EH (cell line): ENCODE results near the gene RAB12.
A peak's percentile ranks its signal among the peaks of the same experiment; 100 is the strongest.
"Not testable (repeated sequence)": the region's sequence is repeated elsewhere in the genome, so short reads cannot be mapped to it uniquely, and the experiment has no call there.

ENCODE experiments used
- DNase-seq: peaks from one replicate; pipeline ENCODE4 v3.0.0-alpha.2; 2015; ENCODE audit warnings: low read depth

RAB12 gene

GRCh38 chr18:8611916-8612576 lies 2.8 kb downstream of the RAB12 start:
- DNase-seq = no peak

- no peak for DNase-seq
Observed at GRCh38 chr18:8614875-8615274, 5.6 kb downstream of the RAB12 start.

- DNase-seq = peak; percentile 96
Observed at GRCh38 chr18:8615397-8616027, 6.3 kb downstream of the RAB12 start.

- DNase-seq = no peak
Observed at GRCh38 chr18:8616028-8616401, 6.8 kb downstream of the RAB12 start.

GRCh38 chr18:8617907-8618306 lies 8.7 kb downstream of the RAB12 start:
- DNase-seq = no peak

GRCh38 chr18:8619041-8619440 lies 9.8 kb downstream of the RAB12 start:
- no peak for DNase-seq

- DNase-seq = no peak
Observed at GRCh38 chr18:8619835-8620577, 10.8 kb downstream of the RAB12 start.

- DNase-seq = no peak
Observed at GRCh38 chr18:8620845-8621244, 11.6 kb downstream of the RAB12 start.

GRCh38 chr18:8622625-8623024 lies 13.4 kb downstream of the RAB12 start:
- not testable (repeated sequence) for DNase-seq

- peak; percentile 35 for DNase-seq
Observed at GRCh38 chr18:8623549-8624106, 14.4 kb downstream of the RAB12 start.

- DNase-seq = no peak
Observed at GRCh38 chr18:8625461-8626092, 16.3 kb downstream of the RAB12 start.

- DNase-seq = no peak
Observed at GRCh38 chr18:8626414-8627106, 17.3 kb downstream of the RAB12 start.

- DNase-seq = no peak
Observed at GRCh38 chr18:8627107-8627472, 17.9 kb downstream of the RAB12 start.

GRCh38 chr18:8627540-8627939 lies 18.3 kb downstream of the RAB12 start:
- DNase-seq = no peak

GRCh38 chr18:8629602-8630001 lies 20.4 kb downstream of the RAB12 start:
- DNase-seq = no peak

- DNase-seq = no peak
Observed at GRCh38 chr18:8630546-8630945, 21.3 kb downstream of the RAB12 start.

GRCh38 chr18:8631265-8631664 lies 22.0 kb downstream of the RAB12 start:
- no peak for DNase-seq

- no peak for DNase-seq
Observed at GRCh38 chr18:8632386-8632785, 23.1 kb downstream of the RAB12 start.

- no peak for DNase-seq
Observed at GRCh38 chr18:8634508-8634907, 25.3 kb downstream of the RAB12 start.

GRCh38 chr18:8635087-8635486 lies 25.9 kb downstream of the RAB12 start:
- DNase-seq = peak; percentile 44

GRCh38 chr18:8639762-8640161 lies 30.5 kb downstream of the RAB12 start:
- no peak for DNase-seq

GRCh38 chr18:8643326-8643878 lies 34.2 kb downstream of the RAB12 start:
- DNase-seq = peak; percentile 67
